Tongue (tissue), 2 donors: ENCODE measurements around the gene COG5. TPM values are rescaled to one million over a fixed set of nuclear protein-coding genes. Genes with fewer than 3 reads are reported as not detected.
"Not testable (repeated sequence)": the region's sequence is repeated elsewhere in the genome, so short reads cannot be mapped to it uniquely, and the experiment has no call there.

Experiments used
- DNase-seq: peaks from one replicate; pipeline ENCODE4 v3.0.0-alpha.2; 2015
- total RNA-seq: library from RNA; depleted of rRNA; stranded (reverse); fragments of >200 nt; gene quantifications from one replicate; pipeline ENCODE4 v1.2.3, GENCODE V29; 2014

COG5 gene
- total RNA-seq, 1 donor from 2014 or later, result 99.0 TPM

DNA sequence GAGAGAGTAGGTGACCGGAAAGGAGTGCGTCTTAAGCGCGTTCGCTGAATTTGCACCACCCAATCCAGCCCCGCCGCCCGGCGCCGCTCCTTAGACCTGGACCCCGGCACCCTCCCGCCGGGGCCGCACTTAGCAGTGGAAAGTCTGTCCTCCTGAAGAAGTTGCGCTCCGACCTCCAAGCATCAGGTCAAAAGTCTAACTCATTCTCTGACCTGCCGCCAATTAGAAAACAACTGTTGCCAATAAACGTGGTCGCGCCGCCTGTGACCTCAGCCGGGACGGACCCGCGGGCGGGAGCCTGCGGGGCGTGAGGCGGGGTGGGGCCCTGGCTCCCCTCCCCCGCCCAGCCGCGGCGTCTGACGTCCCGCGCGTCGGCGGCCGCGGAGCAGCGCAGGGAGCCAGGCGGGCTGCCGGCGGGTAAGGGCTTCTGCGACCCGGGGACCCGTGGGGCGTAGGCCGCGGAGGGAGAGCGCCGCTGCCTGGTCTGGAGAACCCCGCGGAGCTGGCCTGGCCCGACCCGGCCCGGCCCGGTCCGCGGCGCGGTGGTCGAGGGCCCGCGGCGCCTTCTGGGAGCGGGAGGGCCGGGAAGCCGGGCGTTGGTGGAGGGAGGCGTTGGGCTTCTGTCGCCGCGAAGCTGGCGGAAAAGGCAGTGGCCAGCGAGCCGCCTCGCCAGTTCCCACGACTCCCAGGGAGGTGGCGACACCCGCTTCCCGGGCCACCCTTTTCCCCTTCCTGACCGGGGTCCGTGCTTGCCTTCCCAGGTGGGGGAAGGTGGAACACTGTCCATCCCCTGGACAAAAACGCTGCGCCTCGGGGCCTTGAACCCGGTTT lies 16.4 kb upstream of the COG5 start, which contains the start of gene BCAP29:
Gene BCAP29 (plus strand): TSS at position 362 of the 831 bp plus-strand sequence. CDS start 527 bp downstream, outside the sequence.
- peak; percentile 89 for DNase-seq

DNA sequence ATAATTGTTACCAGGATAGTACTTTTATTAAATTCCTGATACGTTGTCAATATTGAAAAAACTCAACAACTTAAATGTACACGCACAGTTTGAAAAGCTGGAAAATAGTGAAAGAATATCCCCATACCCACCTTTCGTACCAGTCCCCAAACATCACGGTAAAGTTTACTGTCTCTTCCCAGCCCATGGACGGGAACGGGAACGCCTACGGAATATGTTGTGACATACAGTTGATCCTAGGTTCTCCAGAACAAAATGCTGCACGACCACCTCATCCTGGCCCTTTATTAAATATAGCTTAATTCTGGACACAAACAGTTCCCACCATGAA lies 15.8 kb upstream of the COG5 start:
- no peak for DNase-seq

GRCh38 chr7:107573537-107573936 lies 9.8 kb upstream of the COG5 start:
- DNase-seq, result no peak

GRCh38 chr7:107570298-107570697 lies 6.6 kb upstream of the COG5 start:
- no peak for DNase-seq

DNA sequence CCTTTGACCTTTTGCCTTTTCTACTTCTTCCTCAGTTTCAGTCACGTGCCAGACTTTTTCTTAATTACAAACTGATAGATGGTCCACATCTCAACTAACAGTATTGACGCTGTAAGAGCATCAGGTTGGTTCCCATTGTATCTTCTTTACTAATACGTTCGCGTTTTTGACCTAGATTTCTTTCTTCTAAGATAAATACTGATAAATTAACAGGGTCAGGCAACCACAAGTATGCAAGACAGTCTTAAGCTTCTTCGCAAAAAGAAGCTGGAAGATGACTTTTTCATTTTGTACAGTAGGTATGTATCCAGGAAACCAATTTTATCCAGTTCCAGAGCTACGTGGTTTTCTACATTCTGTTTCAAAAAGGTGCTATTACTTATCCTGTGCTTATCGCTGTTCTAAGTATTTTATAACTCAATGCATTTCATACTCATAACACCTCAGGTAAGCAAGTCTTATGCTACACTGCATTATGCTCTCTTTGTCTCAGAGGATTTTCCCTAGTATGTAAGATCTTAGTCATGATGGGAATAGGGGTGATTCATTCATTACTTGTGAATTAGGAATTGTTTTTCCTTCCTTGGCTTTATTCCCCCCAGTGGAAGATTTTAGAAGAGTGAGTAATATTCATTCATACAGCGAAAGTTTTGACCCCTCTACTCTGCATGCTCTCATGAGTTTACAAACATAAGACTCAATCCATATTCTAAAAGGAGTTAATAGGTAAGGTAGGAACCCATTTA lies 1.0 kb upstream of the COG5 start:
- DNase-seq, result no peak

DNA sequence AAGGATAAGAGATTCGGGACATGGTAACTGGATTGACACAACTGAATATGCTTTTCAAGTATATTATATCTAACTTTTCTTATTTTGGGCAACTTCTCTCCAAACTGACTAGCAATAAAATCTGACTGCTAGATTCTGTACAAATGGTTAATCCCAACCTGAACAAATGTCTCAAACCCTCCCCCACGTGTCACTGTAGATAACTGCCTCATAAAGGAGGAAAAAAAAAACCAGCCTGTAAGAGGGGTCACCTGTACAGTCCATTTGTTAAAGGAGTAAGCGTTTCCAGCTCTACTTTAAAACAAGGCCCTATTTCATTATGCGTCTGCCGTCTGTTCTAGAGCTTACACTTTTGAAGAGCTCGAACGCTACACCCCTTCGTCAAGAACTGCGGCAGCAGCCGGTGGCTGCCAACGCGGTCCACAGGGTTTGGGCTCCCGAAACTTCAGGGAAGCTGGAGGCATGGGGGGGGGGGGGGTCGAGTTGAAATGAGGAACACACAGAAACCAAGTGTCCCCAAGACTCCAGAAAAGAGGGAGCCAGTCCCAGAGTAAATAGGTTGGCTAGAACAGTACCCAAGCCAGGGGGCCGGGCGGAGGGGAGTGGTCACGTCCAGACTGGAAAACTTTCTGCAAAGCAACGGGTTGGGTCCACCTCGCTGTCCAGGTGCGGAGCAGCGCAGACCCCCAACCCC lies 492 bp downstream of the COG5 start:
- DNase-seq, result no peak

- no peak for DNase-seq
Observed at GRCh38 chr7:107560898-107561516, 2.7 kb downstream of the COG5 start.

- peak; percentile 4 for DNase-seq
Observed at GRCh38 chr7:107559864-107560263, 3.9 kb downstream of the COG5 start.

DNA sequence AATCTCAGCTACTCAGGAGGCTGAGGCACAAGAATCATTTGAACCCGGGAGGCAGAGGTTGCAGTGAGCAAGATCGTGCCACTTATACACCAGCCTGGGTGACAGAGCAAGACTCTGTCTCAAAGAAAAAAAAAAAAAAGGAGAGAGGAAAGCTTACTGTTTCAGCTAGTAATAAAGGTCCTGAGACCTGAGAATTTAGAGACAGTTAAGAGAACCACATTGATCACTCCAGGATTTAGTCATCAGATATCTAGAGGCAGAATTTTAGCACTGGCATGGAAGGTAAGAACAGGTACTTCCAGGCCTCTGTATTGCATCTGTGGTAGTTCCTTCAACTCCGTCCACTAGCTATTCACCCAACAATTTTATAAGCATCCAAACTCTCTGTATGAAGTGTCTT lies 7.8 kb downstream of the COG5 start:
- DNase-seq, result no peak

- no peak for DNase-seq
Observed at GRCh38 chr7:107551936-107552335, 11.8 kb downstream of the COG5 start.

DNA sequence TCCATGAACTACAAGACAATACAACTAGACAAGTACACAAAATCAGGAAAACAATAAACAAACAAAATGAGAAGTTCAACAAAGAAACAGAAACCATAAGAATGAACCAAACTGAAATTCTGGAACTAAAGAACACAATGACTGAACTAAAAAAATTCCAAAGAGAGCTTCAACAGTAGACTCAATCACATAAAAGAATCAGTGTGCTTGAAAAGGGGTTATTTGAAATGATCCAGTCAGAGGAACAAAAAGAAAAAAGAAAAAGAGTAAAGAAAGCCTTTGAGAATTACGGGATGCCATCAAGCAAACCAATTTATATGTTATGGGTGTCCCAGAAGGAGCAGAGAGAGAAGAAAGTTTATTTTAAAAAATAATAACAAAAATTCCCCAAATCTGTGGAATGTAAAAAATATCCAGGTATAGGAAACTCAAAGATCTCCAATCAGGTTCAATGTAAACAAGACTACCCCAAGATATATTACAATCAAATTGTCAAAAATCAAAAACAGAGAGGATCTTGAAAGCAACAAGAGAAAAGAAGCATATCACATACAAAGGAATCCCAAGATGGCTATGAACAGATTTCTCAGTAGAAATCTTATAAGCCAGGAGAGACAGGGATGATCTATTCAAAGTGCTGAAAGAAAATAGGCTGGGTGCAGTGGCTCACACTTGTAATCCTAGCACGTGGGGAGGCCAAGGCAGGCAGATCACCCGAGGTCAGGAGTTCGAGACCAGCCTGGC lies 18.7 kb downstream of the COG5 start:
- no peak for DNase-seq

DNA sequence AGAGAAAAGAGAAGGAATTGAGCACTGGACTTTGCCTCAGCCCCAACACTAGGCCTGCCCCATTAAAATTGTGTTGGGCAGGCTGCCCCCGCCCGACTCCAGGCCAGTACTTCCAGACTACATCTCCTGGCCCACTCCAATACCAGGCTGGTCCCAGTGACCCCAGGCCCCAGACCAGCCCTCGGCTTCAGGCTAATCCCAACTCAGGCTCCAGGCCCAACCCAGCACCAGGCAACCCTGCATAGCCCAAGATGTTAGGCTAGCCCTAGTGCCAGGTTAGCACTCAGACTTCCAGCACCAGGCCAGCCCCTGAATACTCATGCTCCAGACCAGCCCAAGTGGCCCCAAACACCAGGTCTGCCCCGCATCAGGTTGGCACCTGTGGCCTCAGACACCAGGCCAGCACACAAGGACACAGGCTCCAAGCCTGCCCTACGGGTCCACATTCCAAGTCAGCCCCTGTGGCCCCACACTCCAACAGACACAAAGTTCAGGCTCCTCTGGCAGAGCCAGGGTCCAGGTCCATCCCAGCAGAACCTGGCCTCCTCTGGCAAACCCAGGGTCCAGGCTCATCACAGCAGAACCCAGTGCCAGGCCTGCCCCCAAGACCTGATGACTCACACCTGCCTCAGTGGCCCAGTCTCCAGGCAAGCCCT lies 20.3 kb downstream of the COG5 start:
- no peak for DNase-seq

- no peak for DNase-seq
Observed at GRCh38 chr7:107538001-107538400, 25.7 kb downstream of the COG5 start.

- DNase-seq, result not testable (repeated sequence)
Observed at GRCh38 chr7:107537228-107537627, 26.5 kb downstream of the COG5 start.

GRCh38 chr7:107534139-107534538 lies 29.6 kb downstream of the COG5 start:
- no peak for DNase-seq

GRCh38 chr7:107530751-107531150 lies 33.0 kb downstream of the COG5 start:
- DNase-seq, result no peak

DNA sequence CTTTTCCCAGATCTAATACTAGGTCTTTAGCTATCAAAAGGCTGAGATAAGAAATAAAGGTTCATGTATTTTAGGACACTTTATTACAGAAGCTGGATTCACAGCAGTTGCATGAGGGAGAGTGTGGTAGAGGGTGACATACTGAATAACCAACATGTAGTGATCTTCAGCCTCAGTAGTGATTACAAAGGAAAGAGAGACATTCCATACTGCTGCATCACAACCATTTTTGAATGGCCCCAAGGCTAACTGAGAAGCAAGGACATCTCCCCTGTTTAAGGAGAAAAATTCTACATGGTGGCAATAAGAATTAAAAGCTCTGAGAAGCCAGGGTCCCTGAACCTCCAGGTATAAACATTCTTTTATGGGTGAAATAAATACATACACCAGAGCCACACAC lies 35.3 kb downstream of the COG5 start:
- no peak for DNase-seq

- no peak for DNase-seq
Observed at GRCh38 chr7:107527196-107527595, 36.5 kb downstream of the COG5 start.

- no peak for DNase-seq
Observed at GRCh38 chr7:107526672-107527071, 37.0 kb downstream of the COG5 start.

DNA sequence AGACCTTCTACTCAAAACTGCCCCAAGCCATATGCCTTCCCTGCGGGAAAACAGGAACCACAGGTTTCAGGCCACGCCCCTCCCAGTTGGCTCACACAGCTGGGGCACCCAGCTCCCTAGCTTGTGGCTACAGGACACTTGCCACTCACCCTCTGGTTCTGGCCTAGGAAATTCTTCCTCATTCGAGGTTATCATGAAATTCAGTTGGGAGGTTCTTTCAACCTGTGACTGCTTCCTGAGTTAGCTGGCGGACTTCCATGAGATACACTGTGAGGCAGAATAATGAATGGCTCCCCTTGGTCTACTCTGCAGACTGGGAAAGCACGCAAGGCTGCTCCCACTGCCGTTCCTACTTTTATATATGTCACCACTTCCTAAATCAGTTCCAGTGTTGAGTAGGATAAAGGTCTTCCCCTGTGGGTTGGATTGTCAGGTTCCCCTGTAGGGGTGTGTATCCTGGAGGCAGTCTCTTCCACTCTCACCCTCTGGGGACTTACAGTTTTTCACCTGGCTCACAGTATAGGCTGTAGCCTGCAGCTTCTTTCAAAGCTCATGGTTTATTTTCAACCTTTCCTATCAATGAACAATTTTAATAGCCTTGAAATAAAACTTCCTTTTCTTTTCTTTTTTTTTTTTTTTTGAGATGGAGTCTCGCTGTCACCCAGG lies 56.9 kb downstream of the COG5 start:
- peak; percentile 5 for DNase-seq
